ENCODE data around the gene P4HA2. TPM values are rescaled to one million over a fixed set of nuclear protein-coding genes. Genes with fewer than 3 reads are reported as not detected.

The P4HA2 gene
- total RNA-seq, 2 experiments from 2014 or later: not detected

DNA sequence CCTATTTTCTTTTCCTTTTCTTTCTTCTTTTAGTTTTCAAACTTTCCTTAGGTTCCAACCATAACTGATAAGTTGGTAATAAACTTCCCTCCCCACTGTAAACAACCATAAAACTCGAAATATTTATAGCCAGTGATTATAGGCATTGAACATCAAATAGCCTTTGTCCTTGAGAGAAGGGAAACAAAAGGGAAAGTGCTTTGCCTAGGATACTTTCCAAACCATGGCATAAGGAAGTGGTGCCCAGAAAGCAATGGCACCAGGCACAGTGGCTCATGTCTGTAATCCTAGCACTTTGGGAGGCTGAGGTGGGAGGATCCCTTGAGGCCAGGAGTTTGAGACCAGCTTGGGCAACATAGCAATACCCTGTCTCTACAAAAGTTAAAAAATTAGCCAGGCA lies 17.9 kb upstream of the P4HA2 start:
- POLR2A ChIA-PET: no interaction called here
- DNase-seq: no peak
- no peak overlapping the region for H3K27ac ChIP-seq (ENCODE audit: low read depth in 1 of 2, low read length in 2 of 2)
- H3K4me1 Mint-ChIP-seq (ENCODE audit: low read depth): no peaks in the 10 kb centered on the region
- peaks cover 14% of the 10 kb centered on the region for H3K9me3 Mint-ChIP-seq
- H3K4me1 ChIP-seq (ENCODE audit: insufficient read depth, low read length): no peaks in the 10 kb centered on the region
- TF ChIP-seq, protein P1, sequence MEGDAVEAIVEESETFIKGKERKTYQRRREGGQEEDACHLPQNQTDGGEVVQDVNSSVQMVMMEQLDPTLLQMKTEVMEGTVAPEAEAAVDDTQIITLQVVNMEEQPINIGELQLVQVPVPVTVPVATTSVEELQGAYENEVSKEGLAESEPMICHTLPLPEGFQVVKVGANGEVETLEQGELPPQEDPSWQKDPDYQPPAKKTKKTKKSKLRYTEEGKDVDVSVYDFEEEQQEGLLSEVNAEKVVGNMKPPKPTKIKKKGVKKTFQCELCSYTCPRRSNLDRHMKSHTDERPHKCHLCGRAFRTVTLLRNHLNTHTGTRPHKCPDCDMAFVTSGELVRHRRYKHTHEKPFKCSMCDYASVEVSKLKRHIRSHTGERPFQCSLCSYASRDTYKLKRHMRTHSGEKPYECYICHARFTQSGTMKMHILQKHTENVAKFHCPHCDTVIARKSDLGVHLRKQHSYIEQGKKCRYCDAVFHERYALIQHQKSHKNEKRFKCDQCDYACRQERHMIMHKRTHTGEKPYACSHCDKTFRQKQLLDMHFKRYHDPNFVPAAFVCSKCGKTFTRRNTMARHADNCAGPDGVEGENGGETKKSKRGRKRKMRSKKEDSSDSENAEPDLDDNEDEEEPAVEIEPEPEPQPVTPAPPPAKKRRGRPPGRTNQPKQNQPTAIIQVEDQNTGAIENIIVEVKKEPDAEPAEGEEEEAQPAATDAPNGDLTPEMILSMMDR (IDR thresholded peaks at IDR 0.05): no peak
- no peaks in the 10 kb centered on the region for H3K36me3 ChIP-seq (ENCODE audit: insufficient read depth, low read length)
- H3K9me3 ChIP-seq (ENCODE audit: control insufficient read depth in 1 of 2, insufficient read depth in 1 of 2, low read length in 2 of 2): peaks cover 20 to 35% of the 10 kb centered on the region in 2 experiments
- H3K27me3 ChIP-seq (ENCODE audit: control insufficient read depth in 1 of 2, insufficient read depth in 2 of 2, low read length in 2 of 2): no peaks in the 10 kb centered on the region
- no peak overlapping the region for H3K4me3 Mint-ChIP-seq
- H3K27me3 Mint-ChIP-seq: peaks cover 8% of the 10 kb centered on the region
- CTCF ChIA-PET: no interaction called here
- H3K36me3 Mint-ChIP-seq (ENCODE audit: low read depth): peaks cover 7% of the 10 kb centered on the region
- no peak overlapping the region for H3K4me3 ChIP-seq (ENCODE audit: low read length)
- intact Hi-C loops (cut with DNase I, micrococcal nuclease): no loop called here
- ATAC-seq (ENCODE audit: poor library complexity): no peak
- no peak overlapping the region for H3K27ac Mint-ChIP-seq

DNA sequence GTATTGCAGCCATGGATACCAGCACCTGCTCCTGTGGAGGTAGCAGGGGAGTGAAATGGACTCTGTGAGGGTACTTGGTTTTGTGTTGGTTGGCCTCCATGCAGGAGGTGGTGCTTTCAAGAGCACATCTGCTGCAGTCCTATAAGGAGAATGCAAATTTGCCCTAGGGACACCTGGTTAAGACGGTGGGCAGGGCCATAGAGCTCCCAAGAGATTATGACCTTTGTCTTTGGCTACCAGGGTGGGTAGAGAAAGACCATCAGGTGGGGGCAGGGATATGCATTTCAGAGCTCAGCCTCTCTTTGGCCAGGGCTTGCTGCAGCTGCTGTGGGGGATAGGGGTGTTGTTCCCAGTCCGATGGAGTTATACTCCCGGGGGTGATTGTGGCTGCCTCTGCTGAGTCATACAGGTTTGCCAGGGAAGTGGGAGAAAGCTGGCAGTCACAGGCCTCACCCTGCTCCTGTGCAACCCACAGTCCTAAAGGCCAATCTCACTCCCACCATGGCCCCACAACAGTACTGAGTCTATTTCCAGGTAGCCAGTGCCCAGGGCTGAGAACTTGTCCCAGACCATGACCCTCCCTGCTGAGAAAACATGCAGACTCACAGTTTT lies 15.8 kb upstream of the P4HA2 start:
- Mint-ChIP-seq H3K27ac (no peak overlapping the region), H3K4me3 (no peak overlapping the region), H3K4me1 (ENCODE audit: low read depth) (no peaks in the 10 kb centered on the region), H3K27me3 (peaks cover 8% of the 10 kb centered on the region), H3K36me3 (ENCODE audit: low read depth) (peaks cover 7% of the 10 kb centered on the region), H3K9me3 (peaks cover 14% of the 10 kb centered on the region)
- DNase-seq (no peak), ATAC-seq (ENCODE audit: poor library complexity) (no peak)
- Histone ChIP-seq H3K27ac (ENCODE audit: low read depth in 1 of 2, low read length in 2 of 2) (no peak overlapping the region), H3K4me3 (ENCODE audit: low read length) (no peak overlapping the region), H3K4me1 (ENCODE audit: insufficient read depth, low read length) (no peaks in the 10 kb centered on the region), H3K36me3 (ENCODE audit: insufficient read depth, low read length) (no peaks in the 10 kb centered on the region), H3K27me3 (ENCODE audit: control insufficient read depth in 1 of 2, insufficient read depth in 2 of 2, low read length in 2 of 2) (no peaks in the 10 kb centered on the region), H3K9me3 (ENCODE audit: control insufficient read depth in 1 of 2, insufficient read depth in 1 of 2, low read length in 2 of 2) (peaks cover 20 to 35% of the 10 kb centered on the region in 2 experiments)
- TF ChIP-seq, protein P1 (IDR thresholded peaks at IDR 0.05): no peak
- ChIA-PET CTCF (no interaction called here), POLR2A (no interaction called here)
- intact Hi-C loops (cut with DNase I, micrococcal nuclease): no loop called here

DNA sequence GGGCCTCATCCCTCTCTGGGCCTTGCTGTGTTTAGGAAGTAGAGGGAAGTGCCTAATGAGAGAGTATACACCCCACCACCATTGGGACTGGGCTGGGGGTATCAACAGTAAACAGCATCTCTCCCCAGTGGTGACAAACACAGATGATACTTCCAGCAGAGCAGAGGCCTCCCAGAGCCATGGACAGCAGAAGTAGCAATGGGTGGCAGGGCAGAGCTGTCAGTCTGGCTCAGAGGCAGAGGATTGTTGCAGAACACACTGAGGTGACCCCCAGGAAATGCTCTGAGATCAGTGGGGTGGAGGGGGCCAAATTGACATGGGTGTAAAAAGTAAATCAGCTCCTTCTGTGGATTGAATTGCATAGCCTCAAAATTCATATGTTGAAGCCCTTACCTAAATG lies 12.1 kb upstream of the P4HA2 start:
- ATAC-seq (ENCODE audit: poor library complexity) (no peak), DNase-seq (no peak)
- Histone ChIP-seq H3K36me3 (ENCODE audit: insufficient read depth, low read length) (no peaks in the 10 kb centered on the region), H3K4me3 (ENCODE audit: low read length) (no peak overlapping the region), H3K9me3 (ENCODE audit: control insufficient read depth in 1 of 2, insufficient read depth in 1 of 2, low read length in 2 of 2) (peaks cover 5 to 15% of the 10 kb centered on the region in 2 experiments), H3K27me3 (ENCODE audit: control insufficient read depth in 1 of 2, insufficient read depth in 2 of 2, low read length in 2 of 2) (no peaks in the 10 kb centered on the region), H3K27ac (ENCODE audit: low read depth in 1 of 2, low read length in 2 of 2) (no peak overlapping the region), H3K4me1 (ENCODE audit: insufficient read depth, low read length) (no peaks in the 10 kb centered on the region)
- Mint-ChIP-seq H3K27me3 (peaks cover 8% of the 10 kb centered on the region), H3K4me3 (no peak overlapping the region), H3K27ac (no peak overlapping the region), H3K4me1 (ENCODE audit: low read depth) (no peaks in the 10 kb centered on the region), H3K9me3 (peaks cover 9% of the 10 kb centered on the region), H3K36me3 (ENCODE audit: low read depth) (peaks cover 3% of the 10 kb centered on the region)
- ChIA-PET POLR2A (no interaction called here), CTCF (no interaction called here)
- intact Hi-C loops (cut with DNase I, micrococcal nuclease): no loop called here
- TF ChIP-seq, protein P1 (IDR thresholded peaks at IDR 0.05): no peak
